Smooth muscle cell (in vitro differentiated cells): ENCODE measurements around the gene STATH. TPM values are rescaled to one million over a fixed set of nuclear protein-coding genes. Genes with fewer than 3 reads are reported as not detected.
"Not testable (repeated sequence)": the region's sequence is repeated elsewhere in the genome, so short reads cannot be mapped to it uniquely, and the experiment has no call there.

ENCODE experiments used
- DNase-seq: peaks from one replicate; lab custom pipeline; 2025; ENCODE audit not compliant: unreplicated experiment; lab: John Stamatoyannopoulos, UW
- H2AFZ ChIP-seq: fragments of 200-600 bp; sonication (generic); 2 replicates; pipeline ENCODE4 v1.6.0; 2016; ENCODE audit warnings: antibody characterized with exemption, low read depth, mild to moderate bottlenecking
- H3F3A ChIP-seq: fragments of 200-600 bp; sonication (generic); 2 replicates; pipeline ENCODE4 v1.6.0; 2017; ENCODE audit warnings: antibody characterized with exemption, low read depth
- H3K27ac ChIP-seq: fragments of 200-600 bp; sonication (generic); 2 replicates; pipeline ENCODE4 v1.5.1; 2016; ENCODE audit warnings: low read depth, mild to moderate bottlenecking
- H3K27me3 ChIP-seq: fragments of 200-600 bp; sonication (generic); 2 replicates; pipeline ENCODE4 v1.6.1; 2016; ENCODE audit warnings: low read depth, mild to moderate bottlenecking
- H3K36me3 ChIP-seq: fragments of 200-600 bp; sonication (generic); 2 replicates; pipeline ENCODE4 v1.5.1; 2016; ENCODE audit warnings: low read depth
- H3K4me1 ChIP-seq: fragments of 200-600 bp; sonication (generic); 2 replicates; pipeline ENCODE4 v1.5.1; 2016; ENCODE audit warnings: low read depth
- H3K4me2 ChIP-seq: fragments of 200-600 bp; sonication (generic); 2 replicates; pipeline ENCODE4 v1.6.0; 2016; ENCODE audit warnings: mild to moderate bottlenecking
- H3K4me3 ChIP-seq: fragments of 200-600 bp; sonication (generic); 2 replicates; pipeline ENCODE4 v1.5.1; 2016; ENCODE audit warnings: mild to moderate bottlenecking
- H3K79me2 ChIP-seq: fragments of 200-600 bp; sonication (generic); 2 replicates; pipeline ENCODE4 v1.6.0; 2016; ENCODE audit warnings: low read depth, mild to moderate bottlenecking
- H3K9ac ChIP-seq: fragments of 200-600 bp; sonication (generic); 2 replicates; pipeline ENCODE4 v1.6.0; 2016; ENCODE audit warnings: low read depth
- H3K9me3 ChIP-seq: fragments of 200-600 bp; sonication (generic); replicated peaks from 2 replicates; pipeline ENCODE4 v1.5.1; 2016; ENCODE audit warnings: low read depth
- H4K20me1 ChIP-seq: fragments of 200-600 bp; sonication (generic); 2 replicates; pipeline ENCODE4 v1.6.0; 2016; ENCODE audit warnings: low read depth
- CTCF ChIP-seq: fragments of 200-600 bp; sonication (generic); IDR thresholded peaks from 2 replicates; pipeline ENCODE4 v1.5.1; 2017; ENCODE audit warnings: borderline replicate concordance, mild to moderate bottlenecking, antibody characterized with exemption; ENCODE audit not compliant: insufficient read depth, poor library complexity, severe bottlenecking
- WGBS: methylation state at CpG from one replicate; pipeline ENCODE4 v1.1.7; 2016; ENCODE audit warnings: low lambda C conversion rate; 5-methylcytosine and 5-hydroxymethylcytosine counted together
- polyA plus RNA-seq: library from polyadenylated mRNA; unstranded; fragments of >200 nt; fragmentation: Nextera tagmentation; extraction: Ambion mirVana; gene quantifications from 2 replicates; pipeline ENCODE4 v1.2.1, GENCODE V29; 2016
- total RNA-seq: library from RNA; depleted of rRNA; stranded (reverse); fragments of >200 nt; gene quantifications from 2 replicates; pipeline ENCODE4 v1.2.3, GENCODE V29; 2014

Gene STATH
- total and polyA plus RNA-seq, 2 experiments from 2014 or later: not detected

GRCh38 chr4:70000711-70001110 is 4.9 kb downstream of the STATH start:
- Histone ChIP-seq H3K79me2 (no peaks in the 10 kb centered on the region), H3K4me3 (no peak overlapping the region), H3K27ac (no peak overlapping the region), H3K4me1 (no peaks in the 10 kb centered on the region), H3K9ac (no peak overlapping the region), H3K4me2 (no peak overlapping the region), H4K20me1 (no peaks in the 10 kb centered on the region), H3F3A (no peaks in the 10 kb centered on the region), H3K27me3 (no peaks in the 10 kb centered on the region), H3K36me3 (no peaks in the 10 kb centered on the region), H3K9me3 (no peaks in the 10 kb centered on the region), H2AFZ (no peak overlapping the region)
- WGBS: 91% methylated on average over 1 of the region's 1 CpG
- no peak for TF ChIP-seq CTCF
- DNase-seq: no peak

GRCh38 chr4:70002507-70002906 is 6.7 kb downstream of the STATH start:
- Histone ChIP-seq H3K27ac (no peak overlapping the region), H3K4me3 (no peak overlapping the region), H3K9me3 (no peaks in the 10 kb centered on the region), H3K27me3 (no peaks in the 10 kb centered on the region), H3F3A (no peaks in the 10 kb centered on the region), H3K9ac (no peak overlapping the region), H3K79me2 (no peaks in the 10 kb centered on the region), H3K36me3 (no peaks in the 10 kb centered on the region), H4K20me1 (no peaks in the 10 kb centered on the region), H3K4me2 (no peak overlapping the region), H2AFZ (no peak overlapping the region), H3K4me1 (no peaks in the 10 kb centered on the region)
- no peak for TF ChIP-seq CTCF
- no peak for DNase-seq

- Histone ChIP-seq H3K9me3 (no peaks in the 10 kb centered on the region), H3K9ac (no peak overlapping the region), H3F3A (no peaks in the 10 kb centered on the region), H4K20me1 (no peaks in the 10 kb centered on the region), H3K79me2 (no peaks in the 10 kb centered on the region), H3K36me3 (no peaks in the 10 kb centered on the region), H3K4me2 (no peak overlapping the region), H2AFZ (peak overlapping the region; percentile 13), H3K4me1 (no peaks in the 10 kb centered on the region), H3K4me3 (no peak overlapping the region), H3K27me3 (no peaks in the 10 kb centered on the region), H3K27ac (no peak overlapping the region)
- no peak for TF ChIP-seq CTCF
- DNase-seq: no peak
- 37% methylated on average over 3 of the region's 3 CpGs for WGBS
These were observed 13.0 kb downstream of the STATH start for GRCh38 chr4:70008771-70009170.

GRCh38 chr4:70019006-70019405 is 23.2 kb downstream of the STATH start:
- H3K9me3 ChIP-seq, H3K27ac ChIP-seq, H3K36me3 ChIP-seq, H3K4me3 ChIP-seq, H4K20me1 ChIP-seq, H3K27me3 ChIP-seq, H3K9ac ChIP-seq, H3F3A ChIP-seq, H3K4me1 ChIP-seq, H2AFZ ChIP-seq, DNase-seq, H3K4me2 ChIP-seq, H3K79me2 ChIP-seq: not testable (repeated sequence)
- WGBS: 65% methylated on average over 10 of the region's 10 CpGs
